Suprapubic skin (tissue), 4 donors: Measurements from ENCODE around the gene PHKG2. TPM values are rescaled to one million over a fixed set of nuclear protein-coding genes. Genes with fewer than 3 reads are reported as not detected.

Source experiments
- DNase-seq, 2 donors: peaks; one replicate each; pipeline ENCODE4 v3.0.0-alpha.2; 2019; ENCODE audit warnings: low spot score in 2 of 2
- H3K27ac ChIP-seq: fragments of 200-600 bp; sonication (generic); one replicate; pipeline ENCODE4 v1.5.1; 2019
- H3K27me3 ChIP-seq: fragments of 200-600 bp; sonication (generic); one replicate; pipeline ENCODE4 v1.5.1; 2019
- H3K36me3 ChIP-seq: fragments of 200-600 bp; sonication (generic); one replicate; pipeline ENCODE4 v1.5.1; 2019
- H3K4me1 ChIP-seq: fragments of 200-600 bp; sonication (generic); one replicate; pipeline ENCODE4 v1.5.1; 2019
- H3K4me3 ChIP-seq: fragments of 200-600 bp; sonication (generic); one replicate; pipeline ENCODE4 v1.5.1; 2019; ENCODE audit warnings: mild to moderate bottlenecking
- H3K9me3 ChIP-seq: fragments of 200-600 bp; sonication (generic); one replicate; pipeline ENCODE4 v1.5.1; 2019
- CTCF ChIP-seq, 2 donors: fragments of 200-600 bp in 1 of 2; fragments of 450-650 bp in 1 of 2; sonication (generic) in 1 of 2; IDR thresholded peaks; one replicate each; pipeline ENCODE4 v1.5.1; 2016 to 2019; ENCODE audit warnings: antibody characterized with exemption in 2 of 2, mild to moderate bottlenecking in 1 of 2, moderate library complexity in 1 of 2
- EP300 ChIP-seq: sonication (generic); formaldehyde crosslinking; IDR thresholded peaks from one replicate; pipeline ENCODE4 v1.6.1; 2017; ENCODE audit warnings: antibody characterized with exemption
- POLR2A ChIP-seq, 2 donors: fragments of 450-650 bp; IDR thresholded peaks; one replicate each; pipeline ENCODE4 v1.6.1; 2017; ENCODE audit warnings: antibody characterized with exemption in 2 of 2, mild to moderate bottlenecking in 2 of 2, moderate library complexity in 2 of 2
- POLR2AphosphoS5 ChIP-seq, 3 donors: sonication (generic); formaldehyde crosslinking; IDR thresholded peaks; one replicate each; pipeline ENCODE4 v1.6.1; 2017; ENCODE audit warnings: antibody characterized with exemption in 3 of 3
- WGBS: methylation state at CpG from one replicate; pipeline ENCODE4 v1.1.5; 2018; 5-methylcytosine and 5-hydroxymethylcytosine counted together
- total RNA-seq, 4 donors: library from RNA; depleted of rRNA; stranded (reverse); fragments of >200 nt; gene quantifications; one replicate each; pipeline ENCODE4 v1.1.0, GENCODE V29; 2016

PHKG2 gene
- total RNA-seq, 4 donors from 2014 or later = 24.8 to 54.9 (median 36.1) TPM

- DNase-seq = no peak
- Histone ChIP-seq H3K4me3 (no peak overlapping the region), H3K27me3 (no peaks in the 10 kb centered on the region), H3K4me1 (peaks cover 29% of the 10 kb centered on the region), H3K36me3 (peaks cover 26% of the 10 kb centered on the region), H3K9me3 (no peaks in the 10 kb centered on the region), H3K27ac (peak overlapping the region; percentile 90)
- TF ChIP-seq POLR2AphosphoS5 (IDR thresholded peaks at IDR 0.05) (no peak), CTCF (IDR thresholded peaks at IDR 0.05) (no peak), POLR2A (IDR thresholded peaks at IDR 0.05) (no peak), EP300 (no peak)
- WGBS = 94% methylated on average over 9 of the region's 9 CpGs
These were observed 1.5 kb upstream of the PHKG2 start for GRCh38 chr16:30746638-30747175.

- H3K27me3 ChIP-seq = no peaks in the 10 kb centered on the region
- H3K36me3 ChIP-seq = peaks cover 32% of the 10 kb centered on the region
- no peak for TF ChIP-seq POLR2A (IDR thresholded peaks at IDR 0.05)
- TF ChIP-seq POLR2AphosphoS5 (IDR thresholded peaks at IDR 0.05) = no peak
- no peak for TF ChIP-seq EP300
- no peaks in the 10 kb centered on the region for H3K9me3 ChIP-seq
- 42% methylated on average over 3 of the region's 3 CpGs for WGBS
- H3K4me1 ChIP-seq = peaks cover 23% of the 10 kb centered on the region
- peak overlapping the region; percentile 90 for H3K27ac ChIP-seq
- no peak for DNase-seq
- H3K4me3 ChIP-seq = peak overlapping the region; percentile 98
These were observed 894 bp upstream of the PHKG2 start for GRCh38 chr16:30747331-30747730.

GRCh38 chr16:30748634-30749445 is 615 bp downstream of the PHKG2 start:
- Histone ChIP-seq H3K4me1 (peaks cover 19% of the 10 kb centered on the region), H3K27ac (peak overlapping the region; percentile 84), H3K27me3 (no peaks in the 10 kb centered on the region), H3K9me3 (no peaks in the 10 kb centered on the region), H3K4me3 (peak overlapping the region; percentile 98), H3K36me3 (peaks cover 43% of the 10 kb centered on the region)
- peak in 1 of 2 donors; percentile 79 for DNase-seq
- 57% methylated on average over 11 of the region's 36 CpGs for WGBS
- TF ChIP-seq CTCF (IDR thresholded peaks at IDR 0.05) (no peak), EP300 (no peak), POLR2A (IDR thresholded peaks at IDR 0.05) (no peak), POLR2AphosphoS5 (IDR thresholded peaks at IDR 0.05) (no peak)

- Histone ChIP-seq H3K9me3 (no peaks in the 10 kb centered on the region), H3K27me3 (no peaks in the 10 kb centered on the region), H3K4me1 (peaks cover 19% of the 10 kb centered on the region), H3K4me3 (no peak overlapping the region), H3K27ac (no peak overlapping the region), H3K36me3 (peaks cover 47% of the 10 kb centered on the region)
- TF ChIP-seq CTCF (IDR thresholded peaks at IDR 0.05) (no peak), POLR2AphosphoS5 (IDR thresholded peaks at IDR 0.05) (no peak), POLR2A (IDR thresholded peaks at IDR 0.05) (no peak), EP300 (no peak)
- 90% methylated on average over 4 of the region's 4 CpGs for WGBS
- DNase-seq = no peak
These were observed 2.0 kb downstream of the PHKG2 start for GRCh38 chr16:30750201-30750600.

- peak in 1 of 2 donors; percentile 55 for DNase-seq
- 92% methylated on average over 11 of the region's 20 CpGs for WGBS
- Histone ChIP-seq H3K27me3 (no peaks in the 10 kb centered on the region), H3K9me3 (no peaks in the 10 kb centered on the region), H3K36me3 (peaks cover 50% of the 10 kb centered on the region), H3K4me3 (no peak overlapping the region), H3K4me1 (peaks cover 19% of the 10 kb centered on the region), H3K27ac (no peak overlapping the region)
- no peak for TF ChIP-seq POLR2A (IDR thresholded peaks at IDR 0.05)
- no peak for TF ChIP-seq POLR2AphosphoS5 (IDR thresholded peaks at IDR 0.05)
- TF ChIP-seq EP300 = no peak
- TF ChIP-seq CTCF (IDR thresholded peaks at IDR 0.05) = no peak
These were observed 2.7 kb downstream of the PHKG2 start for GRCh38 chr16:30750876-30751465.
